Measurements from ENCODE around the gene CCDC85B.

The CCDC85B gene

GRCh38 chr11:65869643-65870306 lies 20.7 kb upstream of the CCDC85B start:
- DNase-seq (ENCODE audit: low spot score) = no peak

DNA sequence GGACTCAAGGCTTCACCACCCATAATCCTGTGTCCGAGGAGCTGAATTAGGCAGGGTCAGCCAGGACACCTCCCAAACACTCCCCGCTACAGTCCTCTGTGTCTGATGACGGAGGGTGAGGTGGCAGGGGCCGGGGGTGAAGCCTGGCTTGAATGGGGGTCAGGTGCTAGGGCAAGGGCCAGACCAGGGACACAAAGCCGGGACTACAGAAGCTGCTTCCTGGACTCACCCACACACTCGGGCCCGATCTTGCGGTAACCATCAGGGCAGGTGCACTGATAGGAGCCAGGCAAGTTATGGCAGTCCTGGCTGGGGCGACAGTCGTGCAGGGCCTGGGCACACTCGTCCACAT lies 20.2 kb upstream of the CCDC85B start:
- no peak for DNase-seq (ENCODE audit: low spot score)

DNA sequence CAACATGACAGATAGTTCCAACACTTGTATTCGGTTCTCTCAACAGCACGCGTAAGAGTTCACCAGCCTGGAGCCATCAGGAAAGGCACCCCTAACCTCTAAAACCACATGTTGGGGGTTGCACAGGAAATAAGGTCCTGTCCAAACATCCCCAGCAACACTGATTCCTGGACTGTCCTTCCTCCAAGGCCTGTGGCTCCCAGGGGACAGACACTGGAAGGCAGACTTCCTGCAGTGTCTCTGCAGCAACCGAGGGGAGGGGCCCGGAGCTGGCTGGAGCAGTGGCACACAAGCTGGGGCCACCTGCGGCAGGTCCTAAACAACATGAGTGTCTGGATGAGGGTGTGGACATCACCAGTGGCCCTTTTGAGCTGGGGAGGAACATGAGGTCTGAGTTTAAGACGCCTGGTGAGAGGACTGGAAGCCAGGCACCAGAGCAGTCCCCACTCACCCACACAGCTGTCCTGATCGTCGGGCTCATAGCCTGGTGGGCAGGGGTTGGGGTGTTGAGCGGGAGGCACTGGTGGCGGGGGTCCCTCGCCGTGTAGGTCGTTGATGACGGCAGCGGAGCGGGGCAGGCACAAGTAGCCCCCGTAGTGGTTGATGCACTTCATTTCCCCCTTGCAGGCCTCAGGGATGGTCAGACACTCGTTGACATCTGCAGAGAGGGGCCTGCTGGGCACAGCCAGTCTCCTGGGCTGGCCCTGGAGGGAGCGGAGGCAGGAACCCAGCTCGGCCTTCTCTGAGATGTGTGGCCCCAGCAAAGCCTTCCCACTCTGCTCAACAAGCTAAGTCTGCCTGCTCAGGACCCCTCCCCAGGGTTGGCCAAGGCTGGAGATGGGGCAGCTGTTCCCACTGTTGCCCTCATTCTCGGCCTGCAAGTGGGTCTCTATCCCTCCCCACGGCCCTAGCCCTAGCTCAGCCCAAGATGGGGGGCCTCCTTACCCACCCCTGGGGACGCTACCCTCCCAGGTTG lies 19.5 kb upstream of the CCDC85B start:
- no peak for DNase-seq (ENCODE audit: low spot score)

GRCh38 chr11:65871811-65872548 lies 18.5 kb upstream of the CCDC85B start:
- DNase-seq (ENCODE audit: low spot score) = peak; percentile 55

- DNase-seq (ENCODE audit: low spot score) = peak; percentile 81
Observed at GRCh38 chr11:65872586-65873317, 17.7 kb upstream of the CCDC85B start, which contains the start of gene EFEMP2. Gene EFEMP2 (minus strand): TSS chr11:65872800. CDS start chr11:65872354, 446 bp downstream.

DNA sequence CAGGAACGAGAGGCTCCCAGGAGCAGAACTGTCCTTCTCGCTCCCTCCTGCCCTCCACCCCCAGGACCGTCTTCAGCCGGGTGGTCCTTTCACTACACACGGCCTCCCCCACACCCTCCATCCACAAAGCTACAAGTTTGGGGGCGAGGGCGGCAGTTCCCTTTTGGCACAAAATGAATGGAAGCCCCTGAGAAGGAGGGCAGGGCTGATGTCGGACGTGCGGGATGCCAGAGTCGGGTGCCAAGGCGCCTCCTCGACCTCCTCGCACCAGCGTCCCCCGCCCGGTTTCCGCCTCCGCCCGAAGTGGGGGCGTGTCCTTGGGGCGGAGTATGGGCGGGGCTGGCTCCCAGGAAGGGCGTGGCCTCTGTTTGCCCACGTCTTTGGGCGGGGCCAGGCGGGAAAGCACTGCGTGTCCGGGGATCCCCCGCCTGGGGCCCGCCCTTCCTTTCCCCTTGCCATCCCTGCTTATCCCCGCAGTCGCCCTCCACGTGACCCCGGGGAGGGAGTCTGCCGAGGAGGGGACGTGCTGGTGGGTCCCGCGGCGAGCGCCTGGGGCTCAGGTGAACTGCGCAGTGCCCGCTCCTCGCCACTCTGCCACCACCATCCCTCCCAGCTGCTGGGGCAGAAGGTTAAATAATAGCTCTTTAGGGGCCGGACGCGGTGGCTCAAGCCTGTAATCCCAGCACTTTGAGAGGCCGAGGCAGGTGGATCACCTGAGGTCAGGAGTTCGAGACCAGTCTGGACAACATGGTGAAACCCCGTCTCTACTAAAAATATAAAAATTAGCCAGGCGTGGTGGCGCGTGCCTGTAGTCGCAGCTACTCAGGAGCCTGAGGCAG lies 16.9 kb upstream of the CCDC85B start:
- DNase-seq (ENCODE audit: low spot score) = peak; percentile 97

DNA sequence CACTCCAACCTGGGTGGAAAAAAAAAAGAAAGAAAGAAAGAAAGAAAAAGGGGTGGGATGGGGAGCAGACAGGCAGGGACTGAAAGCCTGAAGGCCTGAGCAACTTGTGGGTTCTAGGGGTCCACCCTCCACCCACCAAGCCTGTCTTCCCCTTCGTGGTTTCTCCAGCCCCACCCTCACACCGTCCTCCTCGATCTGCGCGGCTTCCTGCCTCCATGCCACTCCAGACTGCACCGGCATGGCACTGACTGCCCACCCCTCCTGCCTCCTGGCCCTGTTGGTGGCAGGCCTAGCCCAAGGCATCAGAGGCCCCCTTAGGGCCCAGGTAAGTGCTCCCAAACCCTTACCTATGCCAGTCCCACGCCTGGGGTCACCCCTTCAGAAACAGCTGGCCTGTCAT lies 10.9 kb upstream of the CCDC85B start, which contains the start of gene CTSW:
CTSW (plus strand) TSS at position 221 of the 400 bp plus-strand sequence; CDS start at position 239, 18 bp downstream.
- DNase-seq (ENCODE audit: low spot score) = no peak

GRCh38 chr11:65880027-65880426 lies 10.4 kb upstream of the CCDC85B start:
- no peak for DNase-seq (ENCODE audit: low spot score)

DNA sequence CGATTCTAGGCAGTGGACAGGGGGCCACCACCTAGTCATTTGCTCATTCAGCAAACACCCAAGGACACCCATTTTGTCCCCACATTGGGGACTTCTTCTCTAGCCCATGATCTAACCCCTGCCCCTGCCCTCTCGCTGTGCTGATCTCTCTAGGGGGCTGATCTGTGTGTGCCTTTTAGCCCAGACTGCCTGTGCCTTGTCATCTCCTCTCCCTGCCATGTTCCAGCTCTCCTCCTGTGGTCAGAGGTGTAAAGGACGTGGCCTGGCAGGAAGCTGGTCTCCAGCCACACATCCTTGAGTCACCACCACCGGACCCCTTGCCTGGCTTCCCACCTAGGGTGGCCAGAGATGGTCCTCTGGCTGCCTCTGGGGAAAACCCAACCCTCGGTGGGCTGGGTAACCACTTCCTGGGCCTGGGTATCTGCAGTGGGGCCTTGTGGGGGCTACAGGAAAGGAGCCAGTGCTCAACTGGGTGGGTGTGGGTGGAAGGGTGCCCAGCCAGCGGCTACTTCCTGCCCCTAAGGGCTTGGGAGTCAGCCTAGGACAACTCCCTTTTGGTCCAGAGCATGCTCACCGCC lies 9.5 kb upstream of the CCDC85B start:
- no peak for DNase-seq (ENCODE audit: low spot score)

DNA sequence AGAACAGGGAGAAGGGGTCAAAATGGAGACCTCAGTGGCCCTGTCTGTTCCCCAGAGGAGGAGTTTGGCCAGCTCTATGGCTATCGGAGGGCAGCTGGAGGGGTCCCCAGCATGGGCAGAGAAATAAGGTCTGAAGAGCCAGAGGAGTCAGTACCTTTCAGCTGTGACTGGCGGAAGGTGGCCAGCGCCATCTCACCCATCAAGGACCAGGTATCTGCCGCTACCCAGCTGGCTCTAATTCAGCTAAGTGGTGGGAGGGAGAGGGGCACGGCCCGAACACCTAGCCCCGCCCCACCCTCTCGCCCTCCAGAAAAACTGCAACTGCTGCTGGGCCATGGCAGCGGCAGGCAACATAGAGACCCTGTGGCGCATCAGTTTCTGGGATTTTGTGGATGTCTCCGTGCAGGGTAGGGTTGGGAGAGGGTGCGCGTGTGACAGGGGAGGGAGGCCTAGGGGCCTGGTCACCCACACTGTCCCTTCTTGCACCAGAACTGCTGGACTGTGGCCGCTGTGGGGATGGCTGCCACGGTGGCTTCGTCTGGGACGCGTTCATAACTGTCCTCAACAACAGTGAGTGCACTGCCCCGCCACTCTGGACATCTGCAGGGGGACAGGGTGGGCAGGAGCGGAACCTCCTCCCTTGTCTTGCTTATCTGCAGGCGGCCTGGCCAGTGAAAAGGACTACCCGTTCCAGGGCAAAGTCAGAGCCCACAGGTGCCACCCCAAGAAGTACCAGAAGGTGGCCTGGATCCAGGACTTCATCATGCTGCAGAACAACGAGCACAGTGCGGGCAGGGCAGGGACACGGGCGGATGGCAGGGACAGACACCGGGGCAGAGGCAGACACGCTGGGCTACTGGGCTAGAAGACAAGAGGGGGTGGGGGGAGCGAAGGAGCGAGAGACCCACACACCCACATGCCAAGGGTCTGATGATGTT lies 8.1 kb upstream of the CCDC85B start:
- no peak for DNase-seq (ENCODE audit: low spot score)

GRCh38 chr11:65883058-65883761 lies 7.3 kb upstream of the CCDC85B start:
- DNase-seq (ENCODE audit: low spot score) = no peak

DNA sequence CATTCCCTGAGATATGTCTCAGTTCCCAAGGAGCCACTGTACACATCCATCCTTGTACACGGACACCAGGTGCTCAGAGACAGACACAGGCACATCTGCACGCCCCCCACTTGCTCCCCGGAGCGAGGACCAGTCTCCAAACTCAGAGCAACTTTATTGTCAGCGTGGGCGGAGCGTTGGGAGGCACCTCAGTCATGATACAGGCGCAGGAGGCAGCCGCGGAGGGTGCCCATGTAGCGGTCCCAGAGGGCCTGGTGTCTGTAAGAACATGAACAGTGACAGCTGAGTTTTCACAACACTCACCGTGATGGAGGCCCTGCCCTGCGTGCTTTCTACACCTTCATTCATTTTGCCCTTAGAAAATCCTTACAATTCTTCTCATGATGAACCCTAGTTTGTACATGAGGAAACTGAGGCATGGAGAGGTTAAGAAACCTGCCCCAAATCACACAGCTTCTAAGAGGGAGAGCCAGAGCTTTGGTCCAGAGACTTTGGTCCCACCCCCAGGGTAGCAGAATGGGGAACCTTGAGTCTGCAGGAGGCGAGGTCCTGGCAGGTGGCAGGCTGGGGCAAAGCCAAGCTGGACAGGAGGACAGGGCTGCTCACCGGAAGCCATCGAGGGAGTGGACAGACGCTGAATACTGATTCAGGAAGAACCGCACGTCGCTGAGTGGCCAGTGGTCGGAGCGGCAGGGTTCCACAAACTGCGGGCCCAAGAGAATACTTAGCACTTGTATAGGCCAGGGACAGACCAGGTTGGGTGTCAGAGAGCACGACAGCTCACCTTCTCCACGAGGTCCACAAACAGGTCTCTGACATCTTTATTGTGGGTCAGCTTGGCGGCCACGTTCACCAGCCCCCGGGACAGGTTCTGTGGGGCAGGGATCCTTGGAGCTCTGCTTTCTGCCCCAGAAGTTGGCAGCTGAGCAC lies 6.4 kb upstream of the CCDC85B start:
- no peak for DNase-seq (ENCODE audit: low spot score)

DNA sequence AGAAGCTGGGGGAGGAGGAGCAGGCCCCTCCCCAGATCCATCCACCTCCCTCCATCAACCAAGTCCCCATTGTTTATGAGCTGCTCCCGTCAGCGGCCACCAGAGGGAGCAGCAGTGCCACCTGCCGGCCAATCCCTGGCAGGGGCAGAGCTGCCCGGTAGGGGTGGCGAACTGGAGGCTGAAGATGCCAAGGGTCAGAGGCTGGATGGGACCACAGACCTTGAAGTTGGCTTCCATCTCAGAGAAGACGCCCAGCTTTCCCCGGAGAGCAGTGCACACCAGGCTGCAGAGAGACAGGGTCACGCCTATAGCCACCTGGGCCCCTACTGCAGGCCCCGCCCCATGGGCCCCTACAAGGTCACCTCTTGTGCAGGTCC lies 5.8 kb upstream of the CCDC85B start:
- peak; percentile 88 for DNase-seq (ENCODE audit: low spot score)

DNA sequence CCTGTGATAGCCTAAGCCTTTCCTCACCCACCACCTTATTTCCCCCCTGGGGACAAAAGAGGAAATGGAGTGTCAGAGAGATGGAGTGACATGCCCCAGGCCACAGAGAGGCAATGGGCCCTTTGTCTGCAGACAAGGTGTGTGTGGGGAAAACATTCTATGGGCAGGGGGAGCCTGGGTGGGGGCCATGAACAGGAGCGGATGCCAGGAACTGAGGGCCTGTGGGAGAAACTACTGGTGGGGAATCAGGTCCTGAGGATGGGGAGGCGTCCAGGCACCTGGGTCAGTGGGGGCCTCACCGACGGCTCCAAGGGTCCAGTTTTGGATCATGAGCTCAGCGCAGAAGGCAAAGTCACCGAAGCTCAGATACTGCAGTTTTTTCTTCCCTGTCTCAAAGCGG lies 5.2 kb upstream of the CCDC85B start:
- no peak for DNase-seq (ENCODE audit: low spot score)

DNA sequence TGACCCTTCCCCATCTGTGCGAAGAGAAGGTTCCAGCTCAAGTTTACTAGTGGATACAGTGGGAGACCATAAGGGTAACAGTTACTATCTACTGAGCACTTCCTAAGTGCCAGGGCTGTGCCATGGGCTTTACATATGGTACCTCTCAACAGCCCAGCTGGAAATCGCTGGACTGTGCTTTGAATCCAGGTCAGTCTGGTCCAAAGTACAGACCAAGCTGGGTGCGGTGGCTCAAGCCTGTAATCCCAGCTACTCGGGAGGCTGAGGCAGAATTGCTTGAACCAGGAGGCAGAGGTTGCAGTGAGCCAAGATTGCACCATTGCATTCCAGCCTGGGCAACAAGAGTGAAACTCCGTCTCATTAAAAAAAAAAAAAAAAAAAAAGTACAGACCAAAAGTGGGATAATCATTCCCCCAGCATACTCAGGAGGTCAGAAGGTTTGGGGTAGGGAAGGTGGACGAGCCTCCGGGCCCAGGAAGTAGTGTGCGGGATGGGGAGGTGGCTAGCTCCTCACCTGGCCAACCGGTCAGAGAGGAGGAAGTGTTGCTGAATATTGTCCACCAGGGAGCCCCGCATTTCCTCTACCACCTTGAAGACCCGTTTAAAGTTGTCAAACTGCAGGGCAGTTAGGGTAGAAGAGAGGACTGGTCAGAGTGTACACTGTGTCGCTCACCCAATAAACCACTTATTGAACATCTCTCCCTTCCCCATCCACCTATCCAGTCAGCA lies 4.5 kb upstream of the CCDC85B start:
- DNase-seq (ENCODE audit: low spot score) = no peak

DNA sequence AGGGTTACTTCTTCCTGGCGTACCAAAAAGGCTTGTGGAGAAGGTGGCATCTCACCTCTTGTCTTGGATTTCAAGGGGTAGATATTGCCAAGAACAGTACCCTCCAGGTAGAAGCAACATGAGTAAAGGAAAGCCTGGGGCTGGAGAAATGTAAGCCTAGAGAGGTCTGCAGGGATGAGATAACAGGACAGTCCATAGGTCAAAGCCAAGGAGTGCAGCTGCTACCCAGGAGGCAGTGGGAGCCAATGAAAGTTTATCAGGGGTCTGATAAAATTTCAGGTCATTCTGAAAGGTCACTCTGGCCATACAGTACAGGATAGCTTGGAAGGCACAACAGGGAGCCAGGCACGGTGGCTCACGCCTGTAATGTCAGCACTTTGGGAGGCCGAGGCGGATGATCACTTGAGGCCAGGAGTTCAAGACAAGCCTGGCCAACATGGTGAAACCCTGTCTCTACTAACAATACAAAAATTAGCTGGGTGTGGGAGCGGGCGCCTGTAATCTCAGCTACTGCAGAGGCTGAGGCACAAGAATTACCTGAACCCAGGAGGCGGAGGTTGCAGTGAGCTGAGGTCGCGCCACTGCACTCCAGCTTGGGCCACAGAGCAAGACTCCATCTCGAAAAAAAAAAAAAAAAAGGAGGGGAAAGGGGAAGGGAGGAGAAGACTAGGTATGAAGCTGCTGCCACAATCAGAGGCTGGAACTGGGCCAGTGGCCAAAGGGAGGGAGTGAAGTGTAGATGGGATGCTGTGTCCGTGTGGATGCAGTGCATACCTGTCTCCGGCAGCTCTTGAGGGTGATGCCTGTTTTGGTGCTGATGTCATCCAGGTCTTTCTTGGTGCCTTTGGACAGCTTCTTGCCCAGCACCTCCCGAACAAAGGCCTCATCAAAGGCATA lies 3.4 kb upstream of the CCDC85B start:
- DNase-seq (ENCODE audit: low spot score) = no peak

All from GM03348 (cell line).